B cell (primary cell): ENCODE measurements around the gene CCNF. TPM values are rescaled to one million over a fixed set of nuclear protein-coding genes. Genes with fewer than 3 reads are reported as not detected.

Source experiments
- ATAC-seq: fragments of 200-7000 bp; cut with Tn5 transposase; one replicate; pipeline ENCODE4 v1.10.0; 2021; ENCODE audit warnings: low read depth, mild to moderate bottlenecking, moderate number of reproducible peaks, moderate library complexity
- CTCF ChIA-PET: fragments of 350-600 bp; sonication (Branson Sonifier 250); formaldehyde crosslinking; loops from one replicate; lab custom pipeline; 2021; ENCODE audit warnings: antibody characterized with exemption, inconsistent platforms; lab: Charles Lee
- POLR2A ChIA-PET: fragments of 350-600 bp; sonication (Branson Sonifier 250); formaldehyde crosslinking; loops from one replicate; lab custom pipeline; 2021; ENCODE audit warnings: antibody characterized with exemption; lab: Charles Lee
- DNase-seq: peaks from one replicate; pipeline ENCODE4 v3.0.0; 2013
- H2AFZ ChIP-seq: 2 replicates; pipeline ENCODE4 v1.6.1; 2012; ENCODE audit warnings: mild to moderate bottlenecking, low read depth, low read length; ENCODE audit not compliant: insufficient read depth, poor library complexity, severe bottlenecking
- H3K27ac ChIP-seq, 2 donors: 1 replicate in 1 of 2; 2 replicates in 1 of 2; pipeline ENCODE4 v1.5.1; 2012 to 2013; ENCODE audit warnings: low read length in 2 of 2, mild to moderate bottlenecking in 2 of 2, moderate library complexity in 1 of 2
- H3K27me3 ChIP-seq, 4 experiments: fragments of 200-600 bp in 1 of 4; sonication (generic) in 1 of 4; replicated peaks in 1 of 4; 1 replicate in 2 of 4; 2 replicates in 2 of 4; pipeline versions ENCODE4 v1.6.1 to v1.7.0; 2013 to 2016; ENCODE audit warnings: low read length in 3 of 4, mild to moderate bottlenecking in 2 of 4, mixed read lengths in 1 of 4, moderate library complexity in 1 of 4; ENCODE audit not compliant: insufficient read depth in 4 of 4, control insufficient read depth in 3 of 4; ENCODE audit errors: control extremely low read depth in 1 of 4
- H3K36me3 ChIP-seq, 2 experiments: replicated peaks in 1 of 2; 1 replicate in 1 of 2; 2 replicates in 1 of 2; pipeline versions ENCODE4 v1.6.1 to v1.7.1; 2013; ENCODE audit warnings: low read length in 1 of 2; ENCODE audit not compliant: insufficient read depth in 2 of 2, control insufficient read depth in 1 of 2; ENCODE audit errors: control extremely low read depth in 1 of 2, extremely low read depth in 1 of 2
- H3K4me1 ChIP-seq, 2 donors: fragments of 200-600 bp in 1 of 2; sonication (generic) in 1 of 2; 1 replicate in 1 of 2; 2 replicates in 1 of 2; pipeline versions ENCODE4 v1.5.1 to v1.6.1; 2013 to 2017; ENCODE audit warnings: low read length in 2 of 2; ENCODE audit not compliant: control insufficient read depth in 2 of 2, insufficient read depth in 2 of 2
- H3K4me2 ChIP-seq: replicated peaks from 2 replicates; pipeline ENCODE3; 2012; ENCODE audit warnings: mild to moderate bottlenecking, low read depth, low read length; ENCODE audit not compliant: poor library complexity, severe bottlenecking
- H3K4me3 ChIP-seq, 5 experiments: fragments of 200-600 bp in 1 of 5; sonication (generic) in 1 of 5; 1 replicate in 3 of 5; 2 replicates in 2 of 5; pipeline versions ENCODE4 v1.5.1 to v1.7.0; 2011 to 2016; ENCODE audit warnings: low read length in 4 of 5, mild to moderate bottlenecking in 4 of 5, low read depth in 2 of 5, control low read depth in 1 of 5, moderate library complexity in 1 of 5; ENCODE audit not compliant: insufficient read depth in 1 of 5; ENCODE audit errors: control extremely low read depth in 1 of 5, extremely low read depth in 1 of 5
- H3K79me2 ChIP-seq: fragments of 200-600 bp; sonication (generic); one replicate; pipeline ENCODE4 v1.6.0; 2016; ENCODE audit warnings: low read length; ENCODE audit not compliant: control insufficient read depth, insufficient read depth
- H3K9ac ChIP-seq: fragments of 200-600 bp; sonication (generic); 2 replicates; pipeline ENCODE4 v1.6.1; 2017; ENCODE audit warnings: mild to moderate bottlenecking, low read length, moderate library complexity
- H3K9me3 ChIP-seq, 3 donors: one replicate each; pipeline versions ENCODE4 v1.6.1 to v1.7.1; 2013; ENCODE audit warnings: low read length in 2 of 3; ENCODE audit not compliant: control insufficient read depth in 2 of 3, insufficient read depth in 1 of 3; ENCODE audit errors: control extremely low read depth in 1 of 3
- H4K20me1 ChIP-seq: 2 replicates; pipeline ENCODE4 v1.6.0; 2012; ENCODE audit warnings: mild to moderate bottlenecking, low read length; ENCODE audit not compliant: insufficient read depth, control insufficient read depth, poor library complexity, severe bottlenecking
- H3K27ac Mint-ChIP-seq: one replicate; pipeline ENCODE4 v1.8.0; 2021; ENCODE audit warnings: mixed read lengths
- H3K27me3 Mint-ChIP-seq: one replicate; pipeline ENCODE4 v1.8.0; 2021; ENCODE audit warnings: mixed read lengths
- H3K4me1 Mint-ChIP-seq: one replicate; pipeline ENCODE4 v1.8.0; 2021; ENCODE audit warnings: mixed read lengths
- H3K4me3 Mint-ChIP-seq: one replicate; pipeline ENCODE4 v1.8.0; 2021; ENCODE audit warnings: mixed read lengths
- H3K9me3 Mint-ChIP-seq: one replicate; pipeline ENCODE4 v1.8.0; 2022; ENCODE audit warnings: mixed read lengths; ENCODE audit not compliant: insufficient read depth
- EZH2 ChIP-seq: IDR thresholded peaks from 2 replicates; pipeline ENCODE4 v1.6.1; 2012; ENCODE audit warnings: borderline replicate concordance, low read depth, mild to moderate bottlenecking, moderate library complexity, low read length; ENCODE audit not compliant: insufficient read depth, poor library complexity, severe bottlenecking
- WGBS: methylation state at CpG from one replicate; pipeline ENCODE4 v1.1.5; 2013; ENCODE audit warnings: missing lambda C conversion rate; ENCODE audit not compliant: insufficient coverage; 5-methylcytosine and 5-hydroxymethylcytosine counted together
- intact Hi-C: fragments of 100-400 bp; cut with micrococcal nuclease; formaldehyde crosslinking; loops from one replicate; pipeline ENCODE4 v1.10.0; 2022
- polyA plus RNA-seq: library from polyadenylated mRNA; depleted of rRNA; stranded (reverse); fragments of >200 nt; gene quantifications from 2 replicates; pipeline ENCODE4 v1.2.3, GENCODE V29; 2012
- total RNA-seq, 2 donors: library from RNA; stranded (reverse); fragments of 120-200 nt in 1 of 2; gene quantifications; 1 replicate in 1 of 2; 2 replicates in 1 of 2; pipeline versions ENCODE4 v1.2.3 to v1.2.4, GENCODE V29; 2013 to 2022
- TF ChIP-seq, protein P1 (sequence below): fragments of 200-600 bp; IDR thresholded peaks from one replicate; pipeline ENCODE4 v1.8.0; 2022; ENCODE audit warnings: antibody characterized with exemption, mild to moderate bottlenecking

Gene CCNF
- total and polyA plus RNA-seq, 2 donors (not counting 1 experiment from before 2014, with no cell fraction given), result 3.2 to 5.3 TPM

DNA sequence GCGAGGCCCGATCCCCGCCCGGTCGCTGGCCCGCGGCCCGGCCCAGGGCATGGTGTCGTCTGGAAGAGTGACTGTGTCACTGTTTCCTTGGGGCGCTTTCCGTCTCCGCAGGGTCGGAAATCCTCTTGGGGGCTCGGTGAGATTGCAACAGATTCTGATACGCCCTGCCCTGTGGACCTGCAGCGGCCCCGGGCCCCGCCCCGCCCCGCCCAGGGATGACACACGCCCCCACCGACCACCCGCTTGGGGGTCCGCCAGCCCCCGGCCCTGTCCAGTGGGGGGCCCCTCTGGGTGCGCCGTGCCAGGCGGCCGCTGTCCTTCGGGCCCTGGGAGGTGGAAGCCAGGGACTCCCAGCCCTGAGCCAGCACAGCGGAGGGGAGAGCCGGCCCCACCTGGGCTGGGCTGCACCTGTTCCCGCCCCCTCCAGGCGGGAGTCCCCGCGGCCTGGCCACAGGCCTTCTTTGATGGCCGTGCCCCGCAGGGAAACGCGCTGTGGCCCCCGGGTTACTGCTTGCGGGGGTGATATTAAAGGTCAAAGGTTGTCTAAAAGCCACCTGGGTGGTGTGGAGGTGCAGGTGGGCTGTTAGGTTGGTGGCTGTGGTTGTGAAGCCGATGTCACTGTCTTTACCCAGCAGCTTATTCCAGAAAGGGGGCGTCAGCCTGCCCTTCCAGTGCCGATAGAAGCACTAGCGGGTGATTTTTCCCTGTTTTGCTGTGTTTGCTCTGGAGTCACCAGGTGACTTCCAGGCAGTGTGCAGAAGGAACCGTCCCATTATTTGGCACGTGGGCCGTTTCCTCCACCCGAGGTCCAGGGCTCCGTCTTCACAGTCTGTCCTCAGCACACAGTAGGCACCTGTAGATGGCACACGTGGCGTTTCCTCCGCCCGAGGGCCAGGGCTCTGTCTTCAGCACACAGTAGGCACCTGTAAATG lies 46.4 kb downstream of the CCNF start:
- Histone ChIP-seq H3K27me3 (peaks cover 0 to 23% (median 16%) of the 10 kb centered on the region in 4 experiments), H2AFZ (peak overlapping the region; percentile 89), H4K20me1 (peaks cover 34% of the 10 kb centered on the region), H3K9me3 (no peaks in the 10 kb centered on the region), H3K36me3 (no peaks in the 10 kb centered on the region), H3K4me1 (peaks cover 35 to 36% of the 10 kb centered on the region in 2 donors), H3K4me2 (peak overlapping the region; percentile 100), H3K4me3 (peak overlapping the region in 4 of 5 experiments; percentile 29 to 77 (median 70)), H3K27ac (no peak overlapping the region), H3K9ac (peak overlapping the region; percentile 73), H3K79me2 (peaks cover 52% of the 10 kb centered on the region)
- no peaks in the 10 kb centered on the region for H3K9me3 Mint-ChIP-seq
- ChIA-PET CTCF (interaction anchor here (0.7 to 3.2 kb wide), 3 partner anchors 26 to 596 kb away, joined by 4 to 13 read pairs (median 5); partner anchors contain the start of gene CCNF), POLR2A (interaction anchor here (0.6 to 1.1 kb wide), 5 partner anchors 12 to 303 kb away, joined by 3 to 6 read pairs (median 4); partner anchors contain the start of genes AMDHD2 and TEDC2)
- WGBS, result 16% methylated on average over 55 of the region's 55 CpGs
- H3K27ac Mint-ChIP-seq, result peak overlapping the region; percentile 32
- H3K4me3 Mint-ChIP-seq, result peak overlapping the region; percentile 72
- peaks cover 7% of the 10 kb centered on the region for H3K27me3 Mint-ChIP-seq
- intact Hi-C loops, result loop anchor here (1.0 kb wide), 1 partner anchor 12 kb away; no protein-coding TSS in a partner anchor
- DNase-seq (peak; percentile 45), ATAC-seq (peak; percentile 19)
- H3K4me1 Mint-ChIP-seq, result peaks cover 21% of the 10 kb centered on the region
- TF ChIP-seq, protein P1, sequence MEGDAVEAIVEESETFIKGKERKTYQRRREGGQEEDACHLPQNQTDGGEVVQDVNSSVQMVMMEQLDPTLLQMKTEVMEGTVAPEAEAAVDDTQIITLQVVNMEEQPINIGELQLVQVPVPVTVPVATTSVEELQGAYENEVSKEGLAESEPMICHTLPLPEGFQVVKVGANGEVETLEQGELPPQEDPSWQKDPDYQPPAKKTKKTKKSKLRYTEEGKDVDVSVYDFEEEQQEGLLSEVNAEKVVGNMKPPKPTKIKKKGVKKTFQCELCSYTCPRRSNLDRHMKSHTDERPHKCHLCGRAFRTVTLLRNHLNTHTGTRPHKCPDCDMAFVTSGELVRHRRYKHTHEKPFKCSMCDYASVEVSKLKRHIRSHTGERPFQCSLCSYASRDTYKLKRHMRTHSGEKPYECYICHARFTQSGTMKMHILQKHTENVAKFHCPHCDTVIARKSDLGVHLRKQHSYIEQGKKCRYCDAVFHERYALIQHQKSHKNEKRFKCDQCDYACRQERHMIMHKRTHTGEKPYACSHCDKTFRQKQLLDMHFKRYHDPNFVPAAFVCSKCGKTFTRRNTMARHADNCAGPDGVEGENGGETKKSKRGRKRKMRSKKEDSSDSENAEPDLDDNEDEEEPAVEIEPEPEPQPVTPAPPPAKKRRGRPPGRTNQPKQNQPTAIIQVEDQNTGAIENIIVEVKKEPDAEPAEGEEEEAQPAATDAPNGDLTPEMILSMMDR, result no peak
- TF ChIP-seq EZH2, result no peak
